Fibroblast of villous mesenchyme (primary cell): Measurements from ENCODE around the gene BDNF. TPM values are rescaled to one million over a fixed set of nuclear protein-coding genes. Genes with fewer than 3 reads are reported as not detected.

Experiments used
- DNase-seq: peaks from one replicate; pipeline ENCODE4 v3.0.0-alpha.2; 2010; ENCODE audit warnings: low read depth
- H3K4me3 ChIP-seq: 2 replicates; pipeline ENCODE4 v1.5.1; 2011; ENCODE audit warnings: low read depth, mild to moderate bottlenecking, low read length
- total RNA-seq: library from RNA; depleted of rRNA; stranded (reverse); fragments of >200 nt; gene quantifications from 2 replicates; pipeline ENCODE4 v1.2.3, GENCODE V29; 2012
- TF ChIP-seq, protein P1 (sequence below): IDR thresholded peaks from 2 replicates; pipeline ENCODE4 v1.5.1; 2012; ENCODE audit warnings: low read depth, mild to moderate bottlenecking, low read length; ENCODE audit not compliant: insufficient read depth

The BDNF gene
- total RNA-seq, 1 donor: 25.5 TPM

DNA sequence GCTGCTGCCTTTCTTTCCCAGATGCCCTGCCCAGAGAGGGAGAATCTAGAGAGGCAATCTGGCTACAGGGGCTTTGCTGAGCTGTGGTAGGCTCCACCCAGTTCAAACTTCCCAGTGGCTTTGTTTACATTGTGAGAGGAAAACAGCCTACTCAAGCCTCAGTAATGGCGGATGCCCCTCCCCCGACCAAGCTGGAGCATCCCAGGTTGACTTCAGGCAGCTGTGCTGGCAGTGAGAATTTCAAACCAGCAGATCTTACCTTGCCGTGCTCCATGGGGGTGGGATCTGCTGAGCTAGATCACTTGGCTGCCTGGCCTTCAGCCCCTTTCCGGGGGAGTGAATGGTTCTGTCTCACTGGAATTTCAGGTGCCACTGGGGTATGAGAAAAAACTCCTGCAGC lies 12.2 kb downstream of the BDNF start:
- TF ChIP-seq, protein P1, sequence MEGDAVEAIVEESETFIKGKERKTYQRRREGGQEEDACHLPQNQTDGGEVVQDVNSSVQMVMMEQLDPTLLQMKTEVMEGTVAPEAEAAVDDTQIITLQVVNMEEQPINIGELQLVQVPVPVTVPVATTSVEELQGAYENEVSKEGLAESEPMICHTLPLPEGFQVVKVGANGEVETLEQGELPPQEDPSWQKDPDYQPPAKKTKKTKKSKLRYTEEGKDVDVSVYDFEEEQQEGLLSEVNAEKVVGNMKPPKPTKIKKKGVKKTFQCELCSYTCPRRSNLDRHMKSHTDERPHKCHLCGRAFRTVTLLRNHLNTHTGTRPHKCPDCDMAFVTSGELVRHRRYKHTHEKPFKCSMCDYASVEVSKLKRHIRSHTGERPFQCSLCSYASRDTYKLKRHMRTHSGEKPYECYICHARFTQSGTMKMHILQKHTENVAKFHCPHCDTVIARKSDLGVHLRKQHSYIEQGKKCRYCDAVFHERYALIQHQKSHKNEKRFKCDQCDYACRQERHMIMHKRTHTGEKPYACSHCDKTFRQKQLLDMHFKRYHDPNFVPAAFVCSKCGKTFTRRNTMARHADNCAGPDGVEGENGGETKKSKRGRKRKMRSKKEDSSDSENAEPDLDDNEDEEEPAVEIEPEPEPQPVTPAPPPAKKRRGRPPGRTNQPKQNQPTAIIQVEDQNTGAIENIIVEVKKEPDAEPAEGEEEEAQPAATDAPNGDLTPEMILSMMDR: no peak
- no peak for DNase-seq
- H3K4me3 ChIP-seq: no peak overlapping the region

DNA sequence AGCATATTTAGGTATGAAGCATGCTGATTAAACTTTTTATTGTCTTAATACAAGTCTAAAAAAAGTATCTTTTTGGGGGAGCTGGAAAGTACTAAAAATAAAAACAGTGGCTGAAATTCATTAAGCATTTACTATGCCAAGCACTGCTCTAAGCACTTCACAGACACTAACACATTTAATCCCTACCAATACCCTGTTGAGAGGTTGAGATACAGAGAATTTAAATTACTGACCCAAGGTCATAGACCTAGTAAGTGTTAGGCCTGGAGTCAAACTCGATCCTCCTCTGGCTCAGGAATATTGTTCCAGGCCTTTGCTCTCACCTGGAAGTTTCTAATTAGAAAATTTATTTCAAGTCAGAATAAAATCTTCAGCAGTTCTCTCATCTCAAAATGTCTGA lies 18.6 kb downstream of the BDNF start:
- H3K4me3 ChIP-seq: no peak overlapping the region
- DNase-seq: no peak
- TF ChIP-seq, protein P1: no peak

DNA sequence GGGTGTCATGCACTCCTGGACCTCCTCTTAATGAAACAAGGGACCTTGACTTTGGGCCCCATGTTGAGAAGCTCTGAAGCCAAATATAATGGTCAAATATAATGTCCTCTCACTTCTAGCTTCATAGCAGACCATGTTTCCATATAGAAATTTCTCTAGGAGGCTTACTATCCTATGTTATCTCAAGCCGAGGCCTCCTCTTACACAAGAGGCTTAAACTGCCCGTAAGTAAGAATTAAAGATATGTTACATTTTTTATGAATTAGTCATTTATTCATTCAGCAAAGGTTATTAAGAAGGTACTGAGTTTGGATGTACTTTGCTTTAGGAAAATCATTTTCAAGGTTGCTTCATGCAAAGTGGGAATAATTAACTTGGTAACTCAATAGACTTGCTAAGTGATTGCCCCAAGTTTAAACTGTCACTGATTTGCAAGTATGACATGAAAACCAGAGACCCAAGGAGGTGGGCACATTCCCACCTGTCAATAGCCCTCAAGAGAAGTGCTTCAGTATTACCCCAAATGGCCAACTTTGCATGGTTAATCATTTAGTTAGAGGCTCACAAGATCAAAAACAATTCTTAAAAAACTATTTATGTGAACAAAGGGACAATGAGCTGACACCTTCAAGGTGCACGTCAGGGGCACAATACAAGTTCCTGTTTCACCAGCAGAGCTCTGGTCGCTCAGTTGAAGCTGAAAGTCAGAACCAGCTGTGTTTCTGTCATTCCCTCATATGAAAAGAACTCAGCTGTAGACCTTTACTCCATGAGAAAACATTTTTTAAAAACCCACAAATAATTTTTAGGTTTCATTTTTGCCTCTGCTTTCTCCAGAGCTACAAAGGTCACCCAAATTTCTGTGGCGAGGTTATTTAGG lies 20.9 kb downstream of the BDNF start:
- no peak for DNase-seq

DNA sequence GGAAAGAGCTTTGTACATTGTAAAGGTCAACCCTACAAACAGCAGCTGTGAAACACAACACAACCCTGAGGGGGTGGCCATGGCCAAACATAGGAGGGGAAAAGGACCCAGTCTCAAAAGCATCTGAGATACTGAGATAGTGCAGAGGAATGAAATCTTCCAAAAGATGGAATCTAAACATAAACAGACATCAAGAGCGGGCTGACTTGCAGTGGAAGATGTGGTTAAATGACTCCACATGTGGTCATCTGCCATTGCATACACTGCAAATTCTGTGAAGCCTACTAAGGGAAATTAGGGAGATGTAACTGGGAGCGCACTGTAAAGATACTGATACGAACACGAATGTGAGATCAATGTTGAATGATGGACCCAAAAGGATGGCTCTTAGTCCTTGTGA lies 22.0 kb downstream of the BDNF start:
- no peak for DNase-seq
- no peak overlapping the region for H3K4me3 ChIP-seq
- TF ChIP-seq, protein P1: no peak

More for the DNA sequence above, 20.9 kb downstream of the BDNF start:
- no peak overlapping the region for H3K4me3 ChIP-seq
- TF ChIP-seq, protein P1: no peak

DNA sequence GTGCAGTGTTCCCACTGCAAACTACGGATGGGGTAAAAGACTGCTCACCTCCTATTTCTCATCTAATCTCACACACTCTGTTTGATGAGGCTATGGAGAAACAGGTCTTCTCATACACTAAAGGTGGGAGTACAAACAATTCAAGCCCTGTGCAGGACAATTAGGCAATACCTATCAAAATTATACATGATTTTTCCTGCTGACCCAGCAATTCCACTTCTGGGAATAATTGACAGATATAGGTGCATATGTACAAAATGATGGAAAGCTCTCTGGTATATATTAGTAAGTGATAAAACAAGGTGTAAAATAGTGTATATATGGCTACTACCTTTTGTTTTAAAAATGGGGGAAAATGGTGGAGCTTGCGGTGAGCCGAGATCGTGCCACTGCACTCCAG lies 23.1 kb downstream of the BDNF start:
- no peak overlapping the region for H3K4me3 ChIP-seq
- DNase-seq: no peak
- TF ChIP-seq, protein P1: no peak

DNA sequence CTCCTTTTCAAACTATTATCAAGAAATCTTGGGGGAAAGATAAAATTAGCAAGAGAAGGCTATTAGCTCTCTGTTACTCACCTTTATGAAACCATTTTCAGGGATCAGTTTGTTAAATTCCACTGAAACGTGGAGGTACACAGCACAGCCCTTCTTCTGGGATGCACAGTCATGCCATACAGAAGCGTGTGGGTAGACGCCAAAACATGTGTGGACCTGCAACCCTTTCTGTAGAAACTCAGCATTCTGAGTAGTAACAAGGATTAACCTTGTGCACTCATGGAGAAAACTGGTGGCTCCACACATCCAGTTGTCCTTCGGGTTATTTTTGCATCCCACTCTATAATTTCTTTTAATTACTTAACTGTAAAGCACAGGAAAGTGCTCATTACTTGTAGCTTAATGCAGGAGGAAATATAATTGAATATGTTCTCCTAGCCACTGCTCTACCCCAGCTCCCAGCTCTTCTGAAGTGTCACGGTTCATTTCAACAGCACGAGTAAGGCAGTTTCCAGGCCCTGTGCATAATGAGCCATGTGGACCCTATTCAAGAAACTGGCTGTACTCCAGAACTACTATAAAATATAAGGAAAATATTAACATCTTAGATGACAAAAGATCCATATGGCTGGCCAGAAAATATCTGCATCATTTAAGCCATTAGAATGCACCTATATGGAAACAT lies 26.1 kb downstream of the BDNF start:
- DNase-seq: no peak
- TF ChIP-seq, protein P1: no peak
- H3K4me3 ChIP-seq: no peak overlapping the region
